ENCODE data around the gene NCOA4.
"Not testable (repeated sequence)": the region's sequence is repeated elsewhere in the genome, so short reads cannot be mapped to it uniquely, and the experiment has no call there.

Gene NCOA4

GRCh38 chr10:46052057-46052790 lies 21.8 kb upstream of the NCOA4 start:
- no peak for DNase-seq

GRCh38 chr10:46050941-46051623 lies 20.7 kb upstream of the NCOA4 start:
- no peak for DNase-seq

GRCh38 chr10:46049497-46049831 lies 19.0 kb upstream of the NCOA4 start:
- DNase-seq = not testable (repeated sequence)

GRCh38 chr10:46048152-46048551 lies 17.7 kb upstream of the NCOA4 start:
- DNase-seq = no peak

- no peak for DNase-seq
Observed at GRCh38 chr10:46046261-46046660, 15.8 kb upstream of the NCOA4 start, which contains the start of gene MSMB. Gene MSMB (minus strand): TSS chr10:46046269. CDS start chr10:46046237, 32 bp downstream.

- DNase-seq = no peak
Observed at GRCh38 chr10:46042527-46042926, 12.1 kb upstream of the NCOA4 start.

DNA sequence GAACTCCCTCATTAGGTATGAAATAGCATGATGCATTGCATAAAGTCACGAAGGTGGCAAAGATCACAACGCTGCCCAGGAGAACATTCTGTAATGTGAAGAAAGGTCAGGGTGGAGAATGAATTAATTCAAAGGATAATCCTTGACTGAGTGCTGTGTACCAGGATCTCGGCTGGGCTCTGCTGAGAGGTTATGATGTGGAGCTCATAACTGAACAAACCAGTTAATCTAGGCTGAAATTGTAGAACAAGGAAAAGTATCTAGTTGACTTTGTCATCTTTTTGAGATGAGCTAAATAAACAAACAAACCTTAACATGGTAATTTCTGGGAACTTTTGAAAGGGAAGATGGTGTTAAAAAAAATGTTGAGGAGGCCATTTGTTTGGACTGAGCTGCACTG lies 9.6 kb upstream of the NCOA4 start:
- no peak for DNase-seq

- DNase-seq = no peak
Observed at GRCh38 chr10:46037107-46037825, 6.8 kb upstream of the NCOA4 start.

DNA sequence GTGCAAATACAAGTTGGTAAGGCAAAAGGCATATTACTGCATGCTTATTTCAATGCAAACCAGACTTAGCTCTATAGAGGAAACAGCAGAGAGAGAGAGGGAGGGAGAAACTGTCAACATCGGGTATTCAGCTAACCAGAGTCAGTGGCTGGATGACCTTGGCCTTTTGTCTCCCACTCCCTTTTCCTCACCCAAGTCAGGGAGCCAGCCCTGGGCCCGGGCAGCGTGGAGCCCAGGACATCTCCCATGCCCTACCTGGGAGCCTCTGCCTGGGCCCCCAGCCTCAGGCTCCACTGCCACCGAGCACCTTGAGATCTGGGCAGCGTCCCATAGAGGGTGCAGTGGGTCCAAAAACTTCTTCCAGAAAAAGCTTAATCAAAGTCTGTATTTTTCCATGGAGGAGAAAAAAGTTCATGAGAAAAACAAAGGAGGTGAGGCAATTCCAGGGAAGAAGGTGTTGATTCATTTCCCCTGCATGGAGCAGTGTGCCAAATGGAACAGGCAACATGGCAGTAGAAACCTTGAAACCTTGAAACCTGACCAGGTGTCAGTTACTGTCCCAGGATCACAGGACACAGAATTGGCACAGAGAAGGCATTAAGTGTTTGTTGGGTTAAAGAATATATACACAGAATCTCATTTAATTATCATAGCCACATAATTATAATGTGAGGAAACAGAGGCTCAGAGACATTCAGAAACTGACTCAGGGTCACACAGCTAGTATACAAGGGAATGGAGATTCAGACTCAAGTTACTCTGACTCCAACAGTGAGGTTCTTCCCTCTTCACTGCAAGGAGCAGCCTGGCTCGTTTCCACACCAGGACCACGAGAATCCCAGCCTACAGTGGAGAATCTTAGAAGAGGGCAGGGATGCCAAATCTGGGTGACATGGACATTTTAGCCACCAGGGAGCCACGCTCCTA lies 5.8 kb upstream of the NCOA4 start:
- no peak for DNase-seq

GRCh38 chr10:46033602-46034011 lies 3.2 kb upstream of the NCOA4 start:
- DNase-seq = no peak

- no peak for DNase-seq
Observed at GRCh38 chr10:46031648-46032532, 1.5 kb upstream of the NCOA4 start.

- DNase-seq = no peak
Observed at GRCh38 chr10:46029461-46030030, 877 bp downstream of the NCOA4 start.

DNA sequence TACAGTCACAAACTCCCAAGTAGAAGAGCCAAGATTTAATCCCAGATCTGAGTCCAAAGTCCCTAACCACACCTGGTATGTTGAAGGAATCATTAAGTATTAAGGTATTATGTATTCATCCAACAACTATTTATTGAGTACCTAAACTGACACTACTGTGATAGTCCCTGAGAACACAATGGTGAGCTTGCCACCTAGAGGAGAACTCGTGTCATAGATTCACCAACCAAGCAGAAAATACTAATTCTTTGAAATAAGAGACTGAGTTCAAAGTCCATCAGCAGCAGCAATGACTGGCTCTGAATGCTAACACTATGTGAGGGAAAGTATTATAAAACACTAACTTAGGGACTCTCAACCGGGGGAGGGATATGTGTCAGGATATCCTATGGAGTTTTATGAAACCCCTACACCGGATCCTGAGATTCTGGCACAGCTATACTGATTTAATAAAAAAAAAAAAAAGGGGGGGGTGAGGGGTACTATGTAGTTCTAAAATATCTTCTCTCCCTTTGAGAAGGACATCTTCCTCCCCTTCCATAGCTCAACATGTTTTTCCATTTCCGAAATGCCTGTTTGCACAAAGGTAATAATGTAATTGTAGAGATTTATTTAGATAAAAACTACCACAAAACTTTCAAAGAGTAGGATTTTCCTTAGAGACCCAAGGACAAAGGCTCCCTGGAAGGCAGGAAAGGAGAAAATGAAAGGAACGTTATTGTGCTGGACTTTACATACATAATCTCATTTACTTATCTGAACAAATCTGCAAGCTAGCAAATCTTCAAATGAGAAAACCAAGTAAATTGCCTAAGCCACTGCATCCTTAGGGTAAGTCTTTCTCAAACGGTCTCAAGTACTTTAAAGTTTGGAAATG lies 1.6 kb downstream of the NCOA4 start:
- peak in 1 of 2 donors; percentile 30 for DNase-seq

- no peak for DNase-seq
Observed at GRCh38 chr10:46026106-46026505, 4.3 kb downstream of the NCOA4 start.

DNA sequence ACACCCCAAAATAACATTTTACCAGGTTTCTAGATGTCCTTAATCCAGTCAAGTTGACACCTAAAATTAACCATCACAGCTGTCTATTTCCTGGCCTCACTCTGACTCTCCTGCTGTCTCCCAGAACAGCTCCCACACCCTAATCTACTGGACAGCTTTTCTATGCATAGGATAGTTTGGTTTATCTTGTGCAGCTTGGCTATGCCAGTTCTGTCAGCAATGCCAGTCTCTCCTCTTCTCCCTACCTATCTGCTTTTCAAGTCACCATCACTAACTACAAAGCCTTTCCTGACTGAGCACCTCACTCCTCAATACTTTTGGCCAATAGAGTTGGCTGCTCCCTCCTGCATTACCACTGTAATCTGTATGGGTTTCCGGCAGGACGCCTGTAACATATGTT lies 5.0 kb downstream of the NCOA4 start:
- no peak for DNase-seq

DNA sequence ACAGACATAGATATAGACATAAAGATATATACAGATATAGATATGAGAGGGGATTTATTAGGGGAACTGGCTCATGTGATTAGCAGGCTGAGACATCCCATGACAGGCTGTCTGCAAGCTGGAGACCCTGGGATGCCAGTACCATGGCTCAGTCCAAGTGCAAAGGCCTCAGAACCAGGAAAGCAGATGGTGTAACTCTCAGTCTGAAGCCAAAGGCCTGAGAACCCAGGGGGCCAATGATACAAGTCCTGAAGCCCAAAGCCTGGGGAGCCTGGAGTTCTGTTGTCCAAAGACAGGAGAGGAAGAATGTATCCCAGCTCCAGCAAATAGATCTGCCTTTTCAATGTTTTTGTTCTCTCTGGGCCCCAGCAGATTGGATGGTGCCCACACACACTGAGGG lies 5.5 kb downstream of the NCOA4 start:
- DNase-seq = no peak

- peak; percentile 81 to 88 for DNase-seq
Observed at GRCh38 chr10:46022978-46023702, 7.3 kb downstream of the NCOA4 start.

DNA sequence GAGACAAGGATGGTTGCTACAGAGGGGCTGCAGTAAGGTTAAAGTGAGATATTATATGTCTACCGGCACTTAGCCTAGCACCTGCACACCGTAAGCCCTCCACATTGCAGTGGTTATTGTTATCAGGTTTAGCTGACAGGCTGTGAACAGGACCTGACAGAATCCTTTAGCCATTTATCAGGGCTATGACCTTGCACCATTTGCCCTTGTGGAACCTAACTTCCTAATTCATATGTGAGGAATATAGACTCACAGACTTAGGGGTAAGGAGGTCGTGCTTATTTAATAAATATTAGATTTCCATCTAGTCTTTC lies 10.1 kb downstream of the NCOA4 start:
- no peak for DNase-seq

DNA sequence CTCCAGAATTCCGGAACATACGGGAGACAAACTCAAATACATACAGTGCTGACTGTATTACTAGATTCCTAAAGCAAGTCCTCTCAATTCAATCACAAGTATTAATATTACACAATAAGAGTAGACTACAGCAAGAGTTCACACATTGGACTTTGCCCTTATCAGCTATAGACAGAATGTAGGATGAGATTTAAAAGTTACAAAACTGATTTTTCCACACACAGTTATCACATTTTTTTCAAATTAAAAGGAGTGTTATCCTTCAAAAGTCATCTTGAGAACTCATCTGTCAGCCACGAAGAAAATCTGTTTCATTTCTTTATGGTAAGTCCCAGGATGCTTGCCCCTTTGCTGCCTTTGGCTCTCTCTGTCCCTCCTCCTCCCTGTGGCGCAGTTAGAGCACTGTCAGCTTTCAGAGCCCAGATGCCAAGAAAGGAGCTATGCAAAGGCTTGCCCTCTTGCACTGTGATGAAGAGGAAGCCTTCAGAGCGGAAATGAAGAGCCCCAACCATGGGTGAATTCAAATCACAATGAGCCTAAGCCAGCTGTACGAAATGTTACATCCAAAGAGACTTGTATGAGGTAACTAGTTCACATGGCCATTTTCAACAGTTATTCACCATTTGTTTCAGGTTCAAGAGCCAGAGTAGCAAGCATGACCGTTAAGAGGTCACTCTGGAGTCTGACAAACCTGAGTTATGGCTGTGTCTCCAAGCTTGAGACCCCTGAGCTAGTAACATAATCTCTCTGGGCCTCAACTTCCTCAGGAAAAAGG lies 10.7 kb downstream of the NCOA4 start:
- DNase-seq = no peak

Measured in stimulated activated CD4-positive, alpha-beta T cell treated with anti-CD3 and anti-CD28 coated beads, Interleukin-2, amount 100 ng/mL, for 24 hours (primary cell).